HG02623 (cell line): ENCODE results near the gene GPR32.
"Not testable (repeated sequence)": the region's sequence is repeated elsewhere in the genome, so short reads cannot be mapped to it uniquely, and the experiment has no call there.

Experiments used
- ATAC-seq: cut with Tn5 transposase; IDR thresholded peaks from one replicate; pipeline ENCODE4 v1.9.1; 2021; ENCODE audit warnings: moderate library complexity; ENCODE audit not compliant: unreplicated experiment

Gene GPR32

DNA sequence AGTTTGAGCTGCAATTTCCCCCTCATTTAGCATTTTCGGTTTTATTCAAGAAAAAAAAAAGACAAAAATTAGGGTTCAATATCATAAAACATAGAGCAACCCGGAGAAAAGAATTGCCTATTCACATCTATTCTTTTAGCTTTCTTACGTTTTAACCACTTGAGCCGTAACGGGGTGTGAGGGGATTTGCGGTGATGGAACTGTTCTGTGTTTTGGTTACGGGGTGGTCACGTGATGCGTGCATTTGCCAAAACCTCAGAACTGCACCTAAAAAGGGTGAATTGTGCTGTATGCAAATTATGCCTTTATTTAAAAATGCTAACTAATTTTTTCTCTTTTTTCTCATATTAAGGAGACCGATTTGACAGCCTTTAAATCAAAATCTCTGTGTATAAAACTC is 25.0 kb upstream of the GPR32 start:
- ATAC-seq: no peak

DNA sequence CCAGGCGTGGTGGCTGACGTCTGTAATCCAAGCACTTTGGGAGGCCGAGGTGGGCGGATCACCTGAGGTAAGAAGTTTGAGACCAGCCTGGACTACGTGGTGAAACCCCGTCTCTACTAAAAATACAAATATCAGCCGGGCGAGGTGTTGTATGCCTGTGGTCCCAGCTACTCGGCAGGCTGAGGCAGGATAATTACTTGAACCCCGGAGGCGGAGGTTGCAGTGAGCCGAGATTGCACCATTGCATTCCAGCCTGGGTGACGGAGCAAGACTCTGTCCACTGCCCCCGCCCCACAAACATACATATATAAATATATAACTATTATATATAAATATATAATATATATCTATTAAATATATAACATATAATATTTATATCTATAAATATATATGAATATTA is 23.1 kb upstream of the GPR32 start:
- not testable (repeated sequence) for ATAC-seq

DNA sequence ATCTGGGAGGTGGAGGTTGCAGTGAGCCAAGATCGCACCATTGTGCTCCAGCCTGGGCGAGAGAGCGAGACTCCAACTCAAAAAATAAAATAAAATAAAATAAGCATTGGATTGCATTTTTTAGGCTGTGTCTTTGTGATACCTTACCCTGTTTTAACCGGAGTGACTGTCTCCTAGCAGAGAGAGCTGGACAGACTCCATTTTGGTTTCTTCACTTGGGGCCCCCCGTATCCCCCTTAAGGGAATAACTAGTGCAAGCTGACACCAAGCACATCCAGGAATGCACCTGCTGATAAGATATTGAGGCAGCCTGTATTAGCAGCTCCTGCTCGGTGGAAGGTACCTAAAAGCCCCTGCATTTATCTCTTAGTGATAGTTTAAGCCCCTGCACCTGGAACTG is 20.8 kb upstream of the GPR32 start:
- ATAC-seq: no peak

DNA sequence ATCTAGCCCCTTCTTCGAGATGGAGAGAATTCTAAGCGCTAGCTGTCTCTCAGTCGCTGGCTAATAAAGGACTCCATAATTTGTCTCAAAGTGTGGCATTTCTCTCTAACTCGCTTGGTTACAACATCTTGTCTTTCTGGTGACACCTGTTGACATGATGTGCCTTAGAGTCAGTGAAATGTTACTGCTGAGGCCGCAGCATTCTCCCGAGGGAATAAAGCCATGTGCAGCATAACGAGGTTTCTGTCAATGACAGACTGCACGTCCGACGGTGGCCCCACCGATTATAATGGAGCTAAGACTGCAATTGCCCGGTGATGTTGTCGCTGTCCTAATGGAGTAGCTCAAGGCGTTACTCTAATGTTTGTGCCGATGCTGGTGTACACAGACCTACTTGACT is 20.3 kb upstream of the GPR32 start:
- ATAC-seq: no peak

DNA sequence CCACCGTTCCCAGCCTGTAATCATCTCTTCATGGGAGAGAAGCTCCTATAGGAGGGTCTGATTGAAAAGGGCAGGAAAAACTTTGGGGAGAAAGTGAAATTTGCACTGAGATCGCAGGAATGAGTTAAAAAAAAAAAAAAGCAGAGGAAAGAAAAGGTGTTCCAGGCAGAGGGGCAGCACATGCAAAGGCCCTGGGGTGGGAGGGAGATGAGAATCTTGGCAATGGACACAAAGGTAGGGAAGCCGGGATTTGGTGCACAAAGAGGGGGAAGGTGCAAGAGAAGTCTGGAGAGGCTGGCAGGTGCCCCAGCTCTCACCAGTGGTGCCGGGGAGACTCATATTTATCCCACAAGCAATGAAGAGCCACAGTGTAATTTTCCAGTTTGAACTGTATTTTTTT is 16.4 kb upstream of the GPR32 start:
- no peak for ATAC-seq

DNA sequence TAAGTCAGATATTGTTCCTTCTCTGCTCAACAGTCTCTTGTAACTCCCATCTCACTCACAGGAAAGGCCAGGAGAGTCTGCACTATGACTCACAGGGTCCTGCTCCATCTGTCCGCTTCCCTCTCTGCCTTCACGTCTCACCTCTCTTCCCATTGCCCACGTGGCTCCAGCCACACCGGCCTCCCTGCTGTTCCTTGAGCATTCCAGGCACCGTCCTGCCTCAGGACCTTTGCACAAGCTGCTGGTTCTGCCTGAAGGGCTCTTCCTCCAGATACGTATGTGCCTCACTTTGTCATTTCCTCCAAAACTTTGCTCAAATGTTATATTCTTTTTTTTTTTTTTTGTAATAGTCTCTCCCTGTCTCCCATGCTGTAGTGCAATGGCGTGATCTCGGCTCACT is 14.0 kb upstream of the GPR32 start:
- ATAC-seq: not testable (repeated sequence)

DNA sequence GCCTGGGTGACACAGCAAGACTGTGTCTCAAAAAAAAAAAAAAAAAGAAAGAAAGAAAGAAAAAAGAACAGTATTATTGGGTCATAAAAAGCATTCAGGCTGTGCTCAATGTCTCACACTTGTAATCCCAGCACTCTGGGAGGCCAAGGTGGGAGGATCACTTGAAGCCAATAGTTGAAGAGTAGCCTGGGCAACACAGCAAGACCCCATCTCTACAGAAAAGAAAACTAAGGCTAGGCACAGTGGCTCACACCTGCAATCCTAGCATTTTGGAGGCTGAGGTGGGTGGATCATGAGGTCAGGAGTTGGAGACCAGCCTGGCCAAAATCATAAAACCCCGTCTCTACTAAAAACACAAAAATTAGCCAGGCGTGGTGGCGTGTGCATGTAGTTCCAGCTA is 12.6 kb upstream of the GPR32 start:
- not testable (repeated sequence) for ATAC-seq

DNA sequence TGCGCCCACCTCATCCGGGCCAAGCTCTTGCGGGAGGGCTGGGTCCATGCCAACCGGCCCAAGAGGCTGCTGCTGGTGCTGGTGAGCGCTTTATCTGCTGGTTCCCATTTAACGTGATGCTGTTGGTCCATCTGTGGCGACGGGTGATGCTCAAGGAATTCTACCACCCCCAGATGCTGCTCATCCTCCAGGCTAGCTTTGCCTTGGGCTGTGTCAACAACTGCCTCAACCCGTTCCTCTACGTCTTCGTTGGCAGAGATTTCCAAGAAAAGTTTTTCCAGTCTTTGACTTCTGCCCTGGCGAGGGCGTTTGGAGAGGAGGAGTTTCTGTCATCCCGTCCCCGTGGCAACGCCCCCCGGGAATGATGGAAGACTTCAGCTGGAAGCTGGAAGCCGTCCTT is 11.2 kb upstream of the GPR32 start:
- ATAC-seq: not testable (repeated sequence)

DNA sequence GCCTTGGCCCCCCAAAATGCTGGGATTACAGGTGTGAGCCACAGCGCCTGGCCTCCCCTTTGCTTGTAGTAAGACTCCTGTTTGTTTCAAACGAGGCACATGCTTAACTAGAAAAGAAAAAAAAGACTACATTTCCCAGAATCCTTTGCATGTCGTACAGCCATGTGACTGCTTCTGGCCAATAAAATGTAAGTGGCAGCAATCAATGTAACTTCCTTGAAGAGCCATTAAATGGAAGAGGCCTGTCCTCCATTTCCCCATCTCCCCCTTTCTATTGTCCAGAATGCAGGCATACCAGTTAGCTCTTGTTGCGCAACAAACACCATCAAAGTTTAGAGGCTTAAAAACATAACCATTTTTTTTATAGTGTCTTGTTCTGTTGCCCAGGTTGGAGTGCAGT is 10.4 kb upstream of the GPR32 start:
- no peak for ATAC-seq

DNA sequence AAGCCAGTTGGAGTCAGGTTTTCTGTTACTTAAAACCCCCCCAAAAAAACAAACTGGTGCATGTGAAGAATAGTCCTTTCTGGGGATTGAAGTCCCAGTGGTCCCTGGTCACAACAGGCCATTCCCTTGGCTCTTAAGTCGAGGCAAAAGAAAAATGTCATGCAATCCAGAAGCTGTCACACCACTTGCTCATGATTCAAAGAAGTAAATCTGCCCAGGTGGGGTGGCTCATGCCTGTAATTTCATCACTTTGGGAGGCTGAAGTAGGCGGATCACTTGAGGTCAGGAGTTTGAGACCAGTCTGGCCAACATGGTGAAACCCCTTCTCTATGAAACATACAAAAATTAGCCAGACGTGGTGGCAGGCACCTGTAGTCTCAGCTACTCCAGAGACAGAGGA is 8.8 kb upstream of the GPR32 start:
- ATAC-seq: not testable (repeated sequence)

DNA sequence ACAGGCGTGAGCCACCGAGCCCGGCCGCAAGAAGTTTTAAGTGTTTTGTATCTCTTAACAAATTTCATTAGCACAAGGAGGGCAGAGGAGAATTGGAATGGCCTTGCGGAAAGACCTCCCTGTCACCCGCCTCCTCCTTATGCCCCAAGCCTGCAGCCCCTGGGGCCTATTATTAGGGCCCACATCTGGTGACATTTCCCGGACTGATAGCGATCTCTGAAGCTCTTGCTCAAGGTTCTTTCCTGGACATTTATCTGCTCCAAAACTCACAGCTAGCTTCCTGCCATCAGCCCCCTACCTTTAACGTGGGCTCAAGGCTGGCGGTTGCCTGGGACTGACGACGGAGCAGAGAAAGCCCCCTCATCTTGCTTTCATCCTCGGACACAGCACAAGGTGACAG is 6.7 kb upstream of the GPR32 start:
- ATAC-seq: not testable (repeated sequence)

DNA sequence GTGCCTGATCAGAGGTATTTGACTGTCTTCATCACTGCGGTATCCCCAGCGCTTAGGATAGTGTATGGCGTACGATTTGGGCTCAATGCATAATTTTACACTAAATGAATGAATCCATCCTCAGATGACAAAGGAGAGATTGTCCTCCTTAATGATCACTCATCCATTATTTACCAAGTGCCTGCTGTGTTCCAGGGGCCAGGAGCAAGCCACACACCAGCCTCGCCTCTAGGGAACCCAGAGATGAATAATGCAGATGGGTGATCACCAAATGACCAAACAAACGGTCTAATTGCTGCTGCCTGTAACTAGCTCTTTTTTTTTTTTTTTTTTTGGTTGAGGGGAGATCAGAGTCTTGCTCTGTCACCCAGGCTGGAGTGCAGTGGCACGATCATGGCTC is 5.9 kb upstream of the GPR32 start:
- no peak for ATAC-seq

DNA sequence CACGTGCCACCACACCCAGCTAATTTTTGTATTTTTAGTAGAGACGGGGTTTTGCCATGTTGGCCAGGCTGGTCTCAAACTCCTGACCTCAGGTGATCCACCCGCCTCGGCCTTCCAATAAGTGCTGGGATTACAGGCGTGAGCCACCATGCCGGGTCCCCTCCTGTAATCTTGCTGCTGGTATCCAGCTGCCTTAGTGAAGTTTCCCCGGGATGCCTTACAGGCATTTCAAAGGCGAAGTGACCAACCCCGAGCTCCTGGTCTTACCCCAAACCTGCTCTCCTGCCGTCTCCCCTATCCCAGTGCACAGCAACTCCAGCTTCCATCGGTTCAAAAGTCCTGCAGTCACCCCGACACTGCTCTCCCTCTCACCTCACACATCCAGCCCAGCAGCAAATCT is 3.5 kb upstream of the GPR32 start:
- ATAC-seq: not testable (repeated sequence)

DNA sequence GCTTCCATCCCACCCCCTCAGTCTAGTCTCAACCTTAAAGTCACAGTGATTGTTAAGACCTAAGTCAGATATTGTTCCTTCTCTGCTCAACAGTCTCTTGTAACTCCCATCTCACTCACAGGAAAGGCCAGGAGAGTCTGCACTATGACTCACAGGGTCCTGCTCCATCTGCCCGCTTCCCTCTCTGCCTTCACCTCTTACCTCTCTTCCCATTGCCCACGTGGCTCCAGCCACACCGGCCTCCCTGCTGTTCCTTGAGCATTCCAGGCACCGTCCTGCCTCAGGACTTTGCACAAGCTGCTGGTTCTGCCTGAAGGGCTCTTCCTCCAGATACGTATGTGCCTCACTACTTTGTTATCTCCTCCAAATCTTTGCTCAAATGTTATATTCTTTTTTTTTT is 3.0 kb upstream of the GPR32 start:
- not testable (repeated sequence) for ATAC-seq

DNA sequence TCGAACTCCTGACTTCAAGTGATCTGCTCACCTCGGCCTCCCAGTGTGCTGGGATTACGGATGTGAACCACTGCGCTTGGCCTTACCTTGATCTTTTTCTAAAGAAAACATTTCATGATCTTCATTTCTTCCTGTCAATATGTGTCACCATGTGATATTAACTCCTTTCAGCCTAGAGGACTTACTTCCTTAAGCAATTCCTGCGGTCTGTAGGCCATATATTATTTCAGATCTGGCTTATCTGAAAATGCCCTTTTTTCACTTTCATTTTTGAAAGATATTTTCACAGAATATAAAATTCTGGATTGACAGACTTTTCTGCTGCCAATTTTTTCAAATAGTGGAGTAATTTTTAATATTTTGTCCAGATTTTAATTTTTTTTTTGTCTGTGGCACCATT is 2.0 kb upstream of the GPR32 start:
- ATAC-seq: no peak

DNA sequence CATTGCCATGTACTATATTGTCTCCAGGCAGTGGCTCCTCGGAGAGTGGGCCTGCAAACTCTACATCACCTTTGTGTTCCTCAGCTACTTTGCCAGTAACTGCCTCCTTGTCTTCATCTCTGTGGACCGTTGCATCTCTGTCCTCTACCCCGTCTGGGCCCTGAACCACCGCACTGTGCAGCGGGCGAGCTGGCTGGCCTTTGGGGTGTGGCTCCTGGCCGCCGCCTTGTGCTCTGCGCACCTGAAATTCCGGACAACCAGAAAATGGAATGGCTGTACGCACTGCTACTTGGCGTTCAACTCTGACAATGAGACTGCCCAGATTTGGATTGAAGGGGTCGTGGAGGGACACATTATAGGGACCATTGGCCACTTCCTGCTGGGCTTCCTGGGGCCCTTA is 624 bp downstream of the GPR32 start:
- ATAC-seq: no peak

DNA sequence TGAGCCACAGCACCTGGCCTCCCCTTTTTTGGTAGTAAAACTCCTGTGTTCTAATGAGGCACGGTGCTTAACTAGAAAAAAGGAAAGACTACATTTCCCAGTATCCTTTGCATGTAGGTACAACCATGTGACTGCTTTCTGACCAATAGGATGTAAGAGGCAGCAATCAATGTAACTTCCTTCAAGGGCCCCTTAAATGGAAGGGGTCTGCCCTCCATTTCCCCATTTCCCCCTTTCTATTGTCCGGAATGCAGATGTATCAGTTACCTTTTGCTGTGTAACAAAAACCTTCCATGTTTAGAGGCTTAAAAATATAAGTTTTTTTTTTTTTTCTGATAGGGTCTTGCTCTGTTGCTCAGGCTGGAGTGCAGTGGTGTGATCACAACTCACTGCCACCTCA is 2.2 kb downstream of the GPR32 start:
- ATAC-seq: no peak

DNA sequence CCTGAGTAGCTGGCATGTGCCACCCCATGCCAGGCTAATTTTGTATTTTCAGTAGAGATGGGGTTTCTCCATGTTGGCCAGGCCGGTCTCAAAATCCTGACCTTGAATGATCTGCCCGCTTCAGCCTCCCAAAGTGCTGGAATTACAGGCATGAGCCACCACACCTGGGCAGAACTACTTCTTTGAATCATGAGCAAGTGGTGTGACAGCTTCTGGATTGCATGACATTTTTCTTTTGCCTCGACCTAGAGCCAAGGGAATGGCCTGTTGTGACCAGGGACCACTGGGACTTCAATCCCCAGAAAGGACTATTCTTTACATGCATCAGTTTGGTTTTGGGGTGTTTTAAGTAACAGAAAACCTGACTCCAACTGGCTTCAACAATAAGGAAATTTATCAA is 2.6 kb downstream of the GPR32 start:
- ATAC-seq: not testable (repeated sequence)

DNA sequence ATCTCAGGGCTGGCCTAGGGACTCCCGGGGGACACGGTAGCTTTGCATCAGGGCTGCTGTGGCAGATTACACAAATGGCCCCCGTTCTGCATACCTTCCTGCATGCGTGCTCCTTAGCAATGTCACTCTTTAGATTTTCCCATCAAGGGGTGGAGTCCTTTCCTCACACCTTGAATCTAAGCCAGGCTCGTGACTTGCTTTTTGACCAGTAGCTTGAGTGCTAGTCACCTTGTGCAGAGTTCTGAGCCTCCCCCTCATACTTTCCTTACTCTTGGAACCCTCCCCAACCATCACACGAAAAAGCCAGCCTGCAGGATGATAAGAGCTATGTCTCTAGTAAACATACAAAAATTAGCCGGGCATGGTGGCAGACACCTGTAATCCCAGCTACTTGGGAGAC is 3.2 kb downstream of the GPR32 start:
- ATAC-seq: not testable (repeated sequence)

DNA sequence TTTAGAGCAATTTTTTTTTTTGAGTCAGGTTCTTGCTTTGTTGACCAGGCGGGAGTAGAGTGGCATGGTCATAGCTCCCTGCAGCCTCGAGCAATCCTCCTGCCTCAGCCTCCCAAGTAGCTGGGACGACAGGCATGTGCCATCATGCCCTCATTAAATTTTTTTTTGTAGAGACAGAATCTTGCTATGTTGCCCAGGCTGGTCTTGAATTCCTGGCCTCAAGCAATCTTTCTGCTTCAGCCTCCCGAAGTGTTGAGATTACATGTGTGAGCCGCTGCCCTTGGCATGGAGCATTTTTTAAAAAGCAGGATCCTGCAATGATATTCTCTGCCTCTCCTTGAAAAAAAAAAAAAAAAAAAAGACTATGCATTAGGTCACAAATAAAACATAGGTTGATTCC is 5.9 kb downstream of the GPR32 start:
- no peak for ATAC-seq

DNA sequence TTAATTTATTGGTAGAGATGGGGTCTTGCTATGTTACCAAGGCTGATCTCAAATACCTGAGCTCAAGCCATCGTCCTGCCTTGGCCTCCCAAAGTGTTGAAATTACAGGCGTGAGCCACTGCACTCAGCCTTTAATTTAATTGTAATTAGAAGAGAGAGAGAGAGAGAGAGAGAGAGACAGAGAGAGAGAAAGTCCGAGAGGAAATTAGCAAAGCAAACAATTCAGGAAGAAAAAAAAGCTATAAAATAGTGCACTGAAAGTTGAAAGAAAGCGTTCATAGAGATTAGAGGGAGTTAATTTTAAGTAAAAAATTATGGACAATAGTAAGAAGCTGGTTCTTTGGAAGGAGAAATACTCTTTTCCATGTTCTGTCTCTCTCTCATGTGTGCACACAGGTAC is 7.0 kb downstream of the GPR32 start:
- no peak for ATAC-seq

DNA sequence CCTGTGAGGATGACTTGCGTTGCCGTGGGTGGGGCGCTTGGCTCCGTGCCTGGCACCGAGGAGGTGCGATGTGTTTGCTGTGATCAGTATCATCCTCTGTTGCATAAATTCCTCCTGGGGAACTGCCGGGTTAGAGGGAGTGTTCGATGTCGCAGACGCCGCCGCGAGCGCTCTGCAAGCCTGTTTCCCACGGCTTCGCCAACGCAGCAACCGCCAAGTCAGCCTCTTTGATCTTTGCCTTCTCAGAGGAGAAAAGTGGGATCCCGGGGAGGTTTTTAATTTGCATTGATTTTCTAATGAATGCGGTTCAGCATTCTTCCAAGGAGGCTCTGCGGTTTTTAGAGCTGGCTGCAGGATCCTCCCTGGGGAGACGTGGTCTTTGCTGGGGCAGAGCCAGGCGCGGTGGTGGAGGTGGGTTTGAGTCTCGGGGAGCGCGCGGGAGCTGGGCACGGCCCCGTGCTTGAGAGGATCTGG is 7.6 kb downstream of the GPR32 start:
- no peak for ATAC-seq

DNA sequence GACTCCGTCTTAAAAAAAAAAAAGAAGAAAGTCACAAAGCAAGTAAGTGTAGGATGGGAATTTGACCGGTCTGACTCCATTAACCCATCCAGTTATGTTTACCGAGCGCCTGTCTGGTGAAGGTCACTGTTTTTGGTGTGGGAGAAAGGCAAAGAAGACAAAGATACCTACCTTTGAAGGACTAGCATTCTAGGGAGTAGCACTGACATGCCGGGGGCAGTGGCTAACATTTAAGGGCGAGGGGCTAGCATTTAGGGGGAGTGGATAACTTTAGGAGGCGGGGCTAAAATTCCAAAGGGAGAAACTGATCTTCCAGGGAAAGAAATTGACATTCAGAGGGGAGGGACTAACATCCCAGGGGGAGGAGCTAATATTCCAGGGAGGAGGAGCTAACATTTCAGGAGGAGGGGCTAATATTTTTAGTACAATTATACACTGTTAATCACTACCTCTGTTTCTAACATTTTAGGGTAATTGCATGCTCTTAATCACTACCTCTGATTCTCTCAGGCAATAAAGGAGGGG is 8.7 kb downstream of the GPR32 start:
- no peak for ATAC-seq
